ENCODE data around the gene SLC66A2. TPM values are rescaled to one million over a fixed set of nuclear protein-coding genes. Genes with fewer than 3 reads are reported as not detected.

Gene SLC66A2
- total RNA-seq, 6 experiments from 2014 or later, result 61.6 to 140 (median 95.8) TPM

DNA sequence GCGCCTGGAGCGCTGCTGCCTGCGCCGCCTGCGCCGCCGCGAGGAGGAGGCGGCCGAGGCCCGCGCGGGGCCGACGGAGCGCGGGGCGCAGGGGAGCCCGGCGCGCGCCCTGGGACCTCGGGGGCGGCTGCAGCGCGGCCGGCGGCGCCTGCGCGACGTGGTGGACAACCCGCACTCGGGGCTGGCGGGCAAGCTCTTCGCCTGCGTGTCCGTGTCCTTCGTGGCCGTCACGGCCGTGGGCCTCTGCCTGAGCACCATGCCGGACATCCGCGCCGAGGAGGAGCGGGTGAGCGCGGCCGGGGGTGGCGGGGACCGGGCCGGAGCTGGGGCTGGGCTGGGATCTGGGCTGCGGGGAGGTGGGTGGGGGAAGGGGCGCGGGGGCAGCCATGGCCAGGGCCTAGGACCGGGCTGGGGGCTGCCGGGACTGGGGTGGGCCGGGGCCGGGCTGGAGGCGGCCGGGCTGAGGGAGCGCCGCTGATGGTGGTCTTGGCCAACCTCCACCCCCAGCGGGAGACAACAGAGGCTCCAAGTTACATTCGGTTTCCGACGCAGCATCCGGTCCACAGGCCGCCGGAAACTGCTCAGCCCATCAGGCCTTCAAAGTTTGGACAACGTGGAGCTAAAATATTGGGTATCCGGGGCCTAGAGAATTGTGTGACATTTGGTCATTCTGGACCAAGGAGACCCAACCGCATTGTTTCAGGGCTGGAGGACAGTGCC is 87.3 kb downstream of the SLC66A2 start:
- Histone ChIP-seq H3K27me3 (no peaks in the 10 kb centered on the region), H3K9me3 (no peaks in the 10 kb centered on the region), H3K4me3 (no peak overlapping the region), H3K4me1 (no peaks in the 10 kb centered on the region), H3K27ac (no peak overlapping the region), H3K36me3 (no peaks in the 10 kb centered on the region)
- ATAC-seq, result peak in 1 of 4 donors; percentile 25
- WGBS (ENCODE audit: insufficient coverage, low coverage, low lambda C conversion rate, missing lambda C conversion rate), result 81% methylated on average over 6 of the region's 74 CpGs
- intact Hi-C loops (cut with DNase I), result no loop called here
- TF ChIP-seq, protein P1, sequence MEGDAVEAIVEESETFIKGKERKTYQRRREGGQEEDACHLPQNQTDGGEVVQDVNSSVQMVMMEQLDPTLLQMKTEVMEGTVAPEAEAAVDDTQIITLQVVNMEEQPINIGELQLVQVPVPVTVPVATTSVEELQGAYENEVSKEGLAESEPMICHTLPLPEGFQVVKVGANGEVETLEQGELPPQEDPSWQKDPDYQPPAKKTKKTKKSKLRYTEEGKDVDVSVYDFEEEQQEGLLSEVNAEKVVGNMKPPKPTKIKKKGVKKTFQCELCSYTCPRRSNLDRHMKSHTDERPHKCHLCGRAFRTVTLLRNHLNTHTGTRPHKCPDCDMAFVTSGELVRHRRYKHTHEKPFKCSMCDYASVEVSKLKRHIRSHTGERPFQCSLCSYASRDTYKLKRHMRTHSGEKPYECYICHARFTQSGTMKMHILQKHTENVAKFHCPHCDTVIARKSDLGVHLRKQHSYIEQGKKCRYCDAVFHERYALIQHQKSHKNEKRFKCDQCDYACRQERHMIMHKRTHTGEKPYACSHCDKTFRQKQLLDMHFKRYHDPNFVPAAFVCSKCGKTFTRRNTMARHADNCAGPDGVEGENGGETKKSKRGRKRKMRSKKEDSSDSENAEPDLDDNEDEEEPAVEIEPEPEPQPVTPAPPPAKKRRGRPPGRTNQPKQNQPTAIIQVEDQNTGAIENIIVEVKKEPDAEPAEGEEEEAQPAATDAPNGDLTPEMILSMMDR (IDR thresholded peaks at IDR 0.05), result no peak
- TF ChIP-seq POLR2A (IDR thresholded peaks at IDR 0.05), result no peak
- DNase-seq, result peak in 1 of 3 donors; percentile 35

DNA sequence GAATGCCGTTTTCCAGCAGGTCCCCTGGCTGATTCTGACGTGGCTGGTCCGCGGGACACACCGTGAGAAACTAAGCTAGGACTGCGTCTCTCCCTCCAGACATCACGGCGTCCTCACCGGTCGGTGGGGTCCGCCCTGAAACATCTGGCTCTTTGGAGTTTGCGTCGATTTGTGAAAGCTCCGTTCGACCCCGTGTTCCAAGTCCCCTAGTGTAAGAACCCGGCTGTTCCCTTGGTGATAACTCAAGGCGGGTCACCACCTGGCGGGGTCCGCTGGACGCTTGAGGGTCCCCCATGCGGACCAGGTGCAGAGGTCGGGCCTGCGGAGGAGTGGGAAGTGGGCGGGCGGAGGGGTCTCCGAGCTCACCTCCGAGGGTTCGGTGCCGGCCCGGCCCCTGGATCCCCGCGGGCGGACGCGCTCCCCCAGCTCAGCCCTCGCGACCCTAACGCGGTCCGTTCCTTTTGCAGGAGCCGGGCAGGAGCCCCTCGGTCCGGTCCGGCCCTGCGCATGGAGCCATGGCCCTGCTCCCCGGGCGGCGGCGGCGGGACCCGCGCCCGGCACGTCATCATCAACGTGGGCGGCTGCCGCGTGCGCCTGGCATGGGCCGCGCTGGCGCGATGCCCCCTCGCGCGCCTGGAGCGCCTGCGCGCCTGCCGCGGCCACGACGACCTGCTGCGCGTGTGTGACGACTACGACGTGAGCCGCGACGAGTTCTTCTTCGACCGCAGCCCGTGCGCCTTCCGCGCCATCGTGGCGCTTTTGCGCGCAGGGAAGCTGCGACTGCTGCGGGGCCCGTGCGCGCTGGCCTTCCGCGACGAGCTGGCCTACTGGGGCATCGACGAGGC is 88.1 kb downstream of the SLC66A2 start:
- TF ChIP-seq, protein P1 (IDR thresholded peaks at IDR 0.05), result no peak
- TF ChIP-seq POLR2A (IDR thresholded peaks at IDR 0.05), result no peak
- intact Hi-C loops (cut with DNase I), result no loop called here
- ATAC-seq, result no peak

DNA sequence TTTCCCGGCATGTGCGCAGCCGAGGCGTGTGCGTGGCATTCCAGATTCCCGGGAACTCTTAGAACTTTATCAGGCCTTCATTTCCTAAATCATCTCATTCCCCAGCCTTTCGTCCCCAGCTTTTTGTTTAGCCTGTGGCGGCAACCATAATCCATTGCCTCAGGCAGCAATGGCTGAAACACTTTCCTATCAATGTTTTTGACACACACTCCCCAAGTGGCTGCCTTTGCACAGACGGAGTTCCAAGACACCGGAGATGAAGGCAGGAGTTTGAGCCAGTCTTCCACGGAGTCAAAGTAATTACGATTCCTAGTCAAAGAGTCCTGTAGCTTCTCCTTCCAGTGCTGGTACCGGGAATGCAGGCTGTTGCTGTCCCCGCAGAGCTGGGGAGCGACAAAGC is 88.9 kb downstream of the SLC66A2 start:
- Histone ChIP-seq H3K27me3 (no peaks in the 10 kb centered on the region), H3K9me3 (no peaks in the 10 kb centered on the region), H3K4me1 (no peaks in the 10 kb centered on the region), H3K27ac (no peak overlapping the region), H3K4me3 (no peak overlapping the region), H3K36me3 (no peaks in the 10 kb centered on the region)
- ATAC-seq (no peak), DNase-seq (no peak)
- WGBS (ENCODE audit: insufficient coverage, low coverage, low lambda C conversion rate, missing lambda C conversion rate), result 79% methylated on average over 12 of the region's 15 CpGs
- TF ChIP-seq, protein P1 (IDR thresholded peaks at IDR 0.05), result no peak
- no peak for TF ChIP-seq POLR2A (IDR thresholded peaks at IDR 0.05)
- intact Hi-C loops (cut with DNase I), result no loop called here

More for the DNA sequence above, 88.1 kb downstream of the SLC66A2 start:
- DNase-seq, result peak in 1 of 3 donors; percentile 19
- 93% methylated on average over 5 of the region's 102 CpGs for WGBS (ENCODE audit: insufficient coverage, low coverage, low lambda C conversion rate, missing lambda C conversion rate)
- Histone ChIP-seq H3K27me3 (no peaks in the 10 kb centered on the region), H3K4me3 (no peak overlapping the region), H3K9me3 (no peaks in the 10 kb centered on the region), H3K36me3 (no peaks in the 10 kb centered on the region), H3K4me1 (no peaks in the 10 kb centered on the region), H3K27ac (no peak overlapping the region)

DNA sequence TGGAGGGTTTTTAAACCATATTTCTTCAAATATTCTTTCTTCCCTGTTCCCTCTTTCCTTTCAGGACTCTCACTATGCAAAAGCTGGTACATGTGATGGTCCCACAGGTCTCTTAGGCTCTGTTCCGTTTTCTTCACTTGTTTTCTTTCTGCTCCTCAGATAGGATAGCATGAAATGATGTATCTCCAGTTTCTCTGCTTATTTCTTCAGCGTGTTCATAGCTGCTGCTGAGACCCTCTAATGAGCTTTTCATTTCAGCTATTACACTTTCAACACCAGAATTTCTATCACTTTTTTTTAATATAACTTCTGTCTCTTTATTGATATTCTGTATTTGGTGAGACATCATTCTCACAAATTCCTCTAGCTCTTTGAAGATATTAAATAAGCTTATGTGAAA is 89.8 kb downstream of the SLC66A2 start:
- intact Hi-C loops (cut with DNase I), result no loop called here
- WGBS (ENCODE audit: insufficient coverage, low coverage, low lambda C conversion rate, missing lambda C conversion rate), result 67% methylated on average over 2 of the region's 2 CpGs
- no peaks in the 10 kb centered on the region for H3K4me1 ChIP-seq
- no peaks in the 10 kb centered on the region for H3K36me3 ChIP-seq
- no peak overlapping the region for H3K27ac ChIP-seq
- no peaks in the 10 kb centered on the region for H3K27me3 ChIP-seq
- no peak overlapping the region for H3K4me3 ChIP-seq
- no peak for ATAC-seq
- DNase-seq, result no peak
- H3K9me3 ChIP-seq, result no peaks in the 10 kb centered on the region
- TF ChIP-seq POLR2A (IDR thresholded peaks at IDR 0.05), result no peak
- TF ChIP-seq, protein P1 (IDR thresholded peaks at IDR 0.05), result no peak
